CD4-positive, alpha-beta T cell treated with Interleukin-4 for 1 hour (primary cell): ENCODE data around the gene FNDC3A.

Experiments
- DNase-seq, 2 donors: peaks; one replicate each; pipeline ENCODE4 v3.0.0-alpha.2; 2020 to 2022

FNDC3A gene

GRCh38 chr13:49225223-49226042 is 249.7 kb downstream of the FNDC3A start:
- DNase-seq: no peak

- DNase-seq: no peak
These were observed 250.9 kb downstream of the FNDC3A start for GRCh38 chr13:49226613-49227012.

- DNase-seq: no peak
These were observed 259.0 kb downstream of the FNDC3A start for GRCh38 chr13:49234741-49235140.

- no peak for DNase-seq
These were observed 260.2 kb downstream of the FNDC3A start for GRCh38 chr13:49235856-49236431.

GRCh38 chr13:49238621-49239020 is 262.9 kb downstream of the FNDC3A start:
- DNase-seq: no peak

GRCh38 chr13:49240017-49240416 is 264.3 kb downstream of the FNDC3A start:
- DNase-seq: peak; percentile 28 to 60

- no peak for DNase-seq
These were observed 265.6 kb downstream of the FNDC3A start for GRCh38 chr13:49241296-49241695.

- DNase-seq: no peak
These were observed 269.4 kb downstream of the FNDC3A start for GRCh38 chr13:49245101-49245500.

- no peak for DNase-seq
These were observed 271.3 kb downstream of the FNDC3A start for GRCh38 chr13:49246850-49247642.

GRCh38 chr13:49247643-49248621 is 272.2 kb downstream of the FNDC3A start, which contains the start of gene CDADC1:
Gene CDADC1, plus strand, starts transcription at chr13:49247925. Its CDS starts 113 bp downstream, at chr13:49248038.
- DNase-seq: peak; percentile 94 to 95

- DNase-seq: peak in 1 of 2 donors; percentile 25
These were observed 272.9 kb downstream of the FNDC3A start for GRCh38 chr13:49248622-49249002.

GRCh38 chr13:49251326-49251725 is 275.6 kb downstream of the FNDC3A start:
- no peak for DNase-seq

- no peak for DNase-seq
These were observed 277.6 kb downstream of the FNDC3A start for GRCh38 chr13:49253310-49253709.

GRCh38 chr13:49254007-49254406 is 278.3 kb downstream of the FNDC3A start:
- peak in 1 of 2 donors; percentile 24 for DNase-seq

GRCh38 chr13:49256841-49257240 is 281.1 kb downstream of the FNDC3A start:
- DNase-seq: no peak

GRCh38 chr13:49258089-49258796 is 282.5 kb downstream of the FNDC3A start:
- peak in 1 of 2 donors; percentile 50 for DNase-seq
